GM21528 (cell line): ENCODE data around the gene ZC3H4.
"Not testable (repeated sequence)": the region's sequence is repeated elsewhere in the genome, so short reads cannot be mapped to it uniquely, and the experiment has no call there.

ENCODE experiments used
- ATAC-seq: cut with Tn5 transposase; IDR thresholded peaks from one replicate; pipeline ENCODE4 v1.9.1; 2021; ENCODE audit warnings: mild to moderate bottlenecking, moderate library complexity; ENCODE audit not compliant: unreplicated experiment, low FRiP score

ZC3H4 gene

GRCh38 chr19:47089767-47090350 is 23.7 kb downstream of the ZC3H4 start:
- no peak for ATAC-seq

DNA sequence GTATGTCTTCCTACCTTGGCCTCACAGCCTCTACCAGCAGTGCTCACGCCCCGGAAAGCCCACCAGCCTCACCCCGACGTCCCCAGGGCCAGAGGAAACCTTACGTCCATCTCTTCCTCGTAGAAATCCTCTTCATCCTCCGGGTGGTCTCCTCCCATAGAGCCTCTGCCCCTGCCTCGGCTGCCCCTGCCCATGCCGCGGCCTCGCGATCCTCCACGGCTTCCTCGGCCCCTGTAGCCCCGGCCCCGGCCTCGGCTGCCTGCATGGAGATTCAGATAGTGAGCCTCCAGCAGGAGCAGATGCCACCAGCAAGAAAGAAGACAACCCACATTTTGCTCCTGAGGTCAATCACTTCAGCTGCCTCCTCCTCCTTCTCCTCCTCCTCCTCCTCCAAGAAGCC is 27.3 kb downstream of the ZC3H4 start:
- no peak for ATAC-seq

DNA sequence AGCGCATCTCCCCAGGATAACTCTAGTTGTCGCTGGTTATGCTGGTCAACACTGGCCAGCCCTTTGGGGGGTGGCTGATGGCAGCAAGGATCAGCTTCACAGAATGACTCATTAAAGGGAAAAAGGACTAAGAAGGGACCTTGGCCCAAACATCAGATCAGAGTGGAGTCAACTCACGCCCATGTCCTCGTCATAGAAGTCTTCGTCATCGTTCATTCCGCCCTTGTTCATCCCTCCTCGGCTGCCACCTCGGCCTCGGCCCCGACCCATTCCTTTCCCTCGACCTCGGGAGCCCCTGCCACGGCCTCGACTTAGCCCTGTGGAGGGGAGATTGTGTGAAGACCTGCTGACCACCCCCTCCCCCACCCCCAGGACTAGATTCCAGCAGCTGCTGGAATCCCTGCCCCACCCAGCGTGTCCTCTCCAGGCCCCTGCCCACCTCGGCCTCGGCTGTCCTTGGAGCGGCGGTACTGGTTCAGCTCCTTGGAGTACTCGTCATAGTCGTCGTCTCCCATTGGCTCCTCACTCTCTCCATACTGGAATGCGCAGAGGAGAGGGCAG is 28.6 kb downstream of the ZC3H4 start:
- no peak for ATAC-seq

GRCh38 chr19:47082493-47082892 is 31.1 kb downstream of the ZC3H4 start:
- ATAC-seq, result no peak

- ATAC-seq, result no peak
Observed at GRCh38 chr19:47081095-47081494, 32.5 kb downstream of the ZC3H4 start.

GRCh38 chr19:47078351-47078750 is 35.2 kb downstream of the ZC3H4 start:
- ATAC-seq, result not testable (repeated sequence)

GRCh38 chr19:47075941-47076340 is 37.6 kb downstream of the ZC3H4 start:
- no peak for ATAC-seq

DNA sequence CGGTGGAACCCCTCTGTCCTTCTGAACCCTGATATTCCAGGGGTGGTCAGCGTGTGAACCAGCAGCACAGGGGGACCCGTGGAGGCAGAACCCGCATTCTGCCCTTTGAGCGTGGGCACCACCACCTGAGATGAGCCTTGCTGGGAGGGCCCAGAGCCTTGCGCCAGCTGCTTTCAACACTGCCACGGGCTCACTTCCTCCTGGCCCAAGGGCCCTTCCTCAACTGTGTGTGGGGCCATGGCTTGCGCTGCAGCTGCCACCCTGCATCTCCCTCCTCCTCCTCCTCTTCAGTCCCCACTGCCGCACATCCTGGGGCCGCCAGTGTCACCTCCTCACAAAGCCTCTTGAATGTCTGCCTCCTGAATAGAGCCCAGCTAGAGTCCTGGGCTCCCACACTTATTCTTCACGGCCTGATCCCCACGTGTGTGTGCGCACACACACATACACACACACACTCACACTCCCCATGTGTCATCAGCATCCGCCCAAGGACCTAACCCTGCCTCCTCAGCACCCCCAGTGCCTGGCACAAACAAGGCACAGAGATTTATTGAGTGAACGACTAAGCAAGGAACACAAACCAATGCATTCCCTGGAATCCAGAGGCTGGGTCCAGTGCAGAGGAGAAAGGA is 38.3 kb downstream of the ZC3H4 start:
- ATAC-seq, result no peak

- no peak for ATAC-seq
Observed at GRCh38 chr19:47074621-47075020, 39.0 kb downstream of the ZC3H4 start.

DNA sequence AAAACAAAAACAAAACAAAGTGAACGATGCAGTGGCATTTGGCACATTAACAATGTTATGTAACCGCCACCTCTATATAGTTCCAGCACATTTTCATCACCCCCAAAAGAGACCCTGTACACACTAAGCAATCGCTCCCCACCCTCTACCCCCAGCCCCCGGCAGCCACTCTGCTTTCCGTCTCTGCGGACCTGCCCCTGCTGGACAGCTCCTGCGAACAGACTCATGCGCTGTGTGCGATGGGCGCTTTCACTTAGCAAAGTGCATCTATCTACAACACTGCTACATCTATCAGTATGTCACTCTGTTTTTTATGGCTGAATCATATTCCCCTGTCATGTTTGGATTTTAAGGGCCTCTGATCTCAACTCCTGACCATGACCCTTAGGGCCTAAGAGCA is 40.0 kb downstream of the ZC3H4 start:
- no peak for ATAC-seq

DNA sequence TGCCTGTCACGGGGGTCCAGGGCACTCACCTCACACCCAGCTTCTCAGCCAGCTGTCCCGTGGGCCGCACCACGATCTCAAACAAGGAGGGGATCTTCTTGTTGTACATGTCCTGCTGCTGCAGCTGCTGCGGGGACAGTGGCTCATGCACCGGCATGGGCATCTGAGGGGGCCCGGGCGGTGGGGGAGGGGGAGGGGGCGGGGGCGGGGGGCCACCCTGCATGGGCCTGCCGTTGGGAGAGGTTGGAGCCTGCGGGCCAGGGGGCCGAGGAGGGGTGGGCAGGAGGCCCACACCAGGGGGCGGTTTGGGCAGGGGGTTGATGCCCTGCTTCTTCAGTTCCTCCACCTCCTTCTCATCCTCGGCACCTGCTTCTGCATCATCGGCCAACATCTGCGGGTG is 41.3 kb downstream of the ZC3H4 start:
- no peak for ATAC-seq

- ATAC-seq, result no peak
Observed at GRCh38 chr19:47071731-47072130, 41.8 kb downstream of the ZC3H4 start.

DNA sequence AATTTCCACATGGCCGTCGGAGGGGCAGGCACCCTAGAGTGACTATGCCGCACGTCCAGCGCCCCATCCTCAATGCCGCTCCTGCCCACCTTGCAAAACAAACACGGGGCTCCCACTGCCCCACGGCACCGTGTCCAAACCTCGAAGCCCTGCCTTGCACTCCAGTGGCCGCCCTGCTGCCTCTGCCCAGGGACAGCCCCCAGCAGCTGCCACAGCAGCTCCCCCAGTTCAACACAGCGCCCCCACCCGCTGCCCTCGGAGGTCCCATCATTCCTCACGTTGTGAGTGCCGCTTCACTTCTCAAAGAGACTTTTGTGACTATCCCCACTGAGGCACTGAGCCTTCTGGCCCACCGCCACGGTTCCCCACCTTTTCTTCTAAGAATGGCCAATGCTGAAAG is 42.8 kb downstream of the ZC3H4 start:
- no peak for ATAC-seq

GRCh38 chr19:47069795-47070194 is 43.8 kb downstream of the ZC3H4 start:
- no peak for ATAC-seq

DNA sequence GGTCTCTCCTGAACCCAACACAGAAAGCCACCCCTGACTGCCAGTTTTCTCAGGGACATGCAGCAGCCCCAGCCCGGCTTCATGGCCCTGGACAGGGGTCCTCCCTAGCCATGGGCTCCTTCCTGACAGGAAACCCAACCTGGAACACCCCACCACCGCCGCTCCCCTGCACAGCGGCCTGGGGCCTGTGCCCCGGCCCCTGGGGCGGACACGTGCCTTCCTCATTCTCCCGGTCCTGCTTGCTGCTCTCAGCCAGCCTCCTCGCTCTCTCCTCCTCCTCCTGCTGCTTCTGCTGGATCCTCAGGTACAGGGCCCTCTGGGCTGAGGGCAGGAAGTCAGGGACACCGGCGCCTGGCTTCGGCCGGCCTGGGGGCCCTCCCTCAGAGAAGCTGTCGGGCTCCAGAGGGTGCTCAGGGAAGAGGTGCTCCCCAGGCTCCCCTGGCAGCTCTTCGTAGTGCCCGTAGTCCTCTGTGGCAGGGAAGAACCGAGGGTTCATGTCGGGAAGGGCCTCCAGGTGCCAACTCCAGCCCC is 44.6 kb downstream of the ZC3H4 start:
- no peak for ATAC-seq

GRCh38 chr19:47068246-47068645 is 45.3 kb downstream of the ZC3H4 start:
- ATAC-seq, result no peak

DNA sequence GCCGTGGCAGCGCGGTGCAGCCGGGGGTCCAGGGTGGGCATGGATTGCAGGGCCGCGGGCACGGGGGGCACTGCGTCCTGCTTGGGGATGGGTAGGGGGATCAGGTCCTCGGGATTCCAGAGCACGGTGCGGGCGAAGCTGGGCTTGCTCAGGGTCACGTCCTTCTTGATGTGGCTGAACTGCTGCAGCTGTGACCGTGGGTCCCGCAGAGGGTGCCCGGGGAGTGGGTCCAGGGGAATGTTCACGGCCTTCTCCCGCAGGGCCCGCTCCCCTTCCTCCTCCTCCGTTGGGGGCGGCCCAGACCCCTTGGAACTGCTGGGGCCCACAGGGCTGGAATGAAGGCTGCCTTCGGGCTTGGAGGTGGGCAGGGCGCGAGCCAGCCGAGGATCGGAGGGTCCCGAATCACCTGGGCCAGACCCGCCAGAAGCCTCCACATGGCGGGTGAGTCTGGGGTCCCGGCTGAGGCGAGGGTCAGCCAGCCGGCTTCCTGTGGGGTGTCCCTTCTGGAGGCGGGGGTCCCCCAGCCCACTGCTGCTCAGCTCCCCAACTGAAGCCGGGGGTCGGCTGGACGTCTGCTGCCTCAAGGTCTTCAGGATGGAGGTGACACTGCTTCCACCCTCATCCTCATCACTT is 46.2 kb downstream of the ZC3H4 start:
- no peak for ATAC-seq

GRCh38 chr19:47066376-47067214 is 47.0 kb downstream of the ZC3H4 start:
- no peak for ATAC-seq

DNA sequence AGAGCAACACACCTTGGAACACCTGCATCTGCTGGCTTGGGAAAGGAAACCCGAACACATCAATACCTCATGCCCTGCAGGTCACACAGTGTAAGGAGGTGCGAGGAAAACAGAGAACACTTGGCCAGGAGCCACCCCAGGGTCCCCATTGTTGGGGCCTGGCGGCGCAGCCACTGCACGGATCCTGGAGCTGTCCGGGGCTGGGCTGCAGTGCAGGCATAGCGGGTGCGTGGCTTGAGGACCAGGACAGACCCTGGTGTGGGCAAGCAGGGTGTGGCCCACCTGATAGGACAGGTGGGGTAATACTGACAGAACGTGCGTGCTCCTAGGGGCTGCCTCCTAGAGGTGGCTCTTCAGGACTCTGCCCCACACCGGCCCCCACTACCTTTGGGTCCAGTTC is 48.3 kb downstream of the ZC3H4 start:
- no peak for ATAC-seq

DNA sequence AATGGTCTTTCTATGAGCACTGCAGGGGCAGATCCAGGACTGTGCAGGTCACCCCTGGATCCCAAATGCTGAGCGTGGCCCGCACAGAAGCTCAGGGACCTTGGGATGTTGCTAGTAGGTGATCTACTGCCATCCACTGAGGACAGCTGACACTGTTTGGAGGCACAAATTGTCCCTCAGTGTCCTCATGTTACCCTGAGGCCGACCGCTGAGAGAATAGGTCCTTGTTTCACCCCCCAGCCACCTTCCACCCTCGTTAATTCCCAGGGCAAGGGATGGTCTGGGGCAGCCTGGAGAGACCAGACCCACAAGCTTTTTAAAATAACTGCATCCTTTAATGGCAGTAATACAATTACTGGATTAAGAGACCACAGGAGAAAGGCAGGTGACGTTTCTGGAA is 49.7 kb downstream of the ZC3H4 start:
- no peak for ATAC-seq

DNA sequence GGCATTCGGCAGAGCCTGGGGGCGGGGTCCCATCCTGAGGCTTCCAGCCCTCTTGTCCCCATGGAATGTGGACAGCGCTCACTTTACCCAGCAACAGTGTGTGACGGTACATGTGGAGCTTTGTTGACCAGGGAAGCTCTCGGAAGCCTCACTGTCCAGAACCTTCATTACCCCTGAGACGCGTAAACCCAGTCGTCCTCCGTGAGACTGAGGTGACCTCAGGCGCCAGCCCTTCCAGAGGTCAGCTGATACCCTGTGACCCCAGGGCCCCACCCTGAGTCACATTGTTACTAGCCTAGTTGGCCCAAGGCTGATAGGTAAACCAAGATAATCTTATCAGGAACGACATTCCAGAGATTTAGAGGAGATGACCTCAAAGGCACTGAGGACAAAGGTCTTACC is 55.0 kb downstream of the ZC3H4 start:
- no peak for ATAC-seq
